ENCODE results near the gene FUNDC1.

- no peak for TF ChIP-seq CTCF (IDR thresholded peaks at IDR 0.05 in 8 of 11, conservative IDR thresholded peaks at IDR 0.05 in 3 of 11)
- no peak for TF ChIP-seq POLR2A (IDR thresholded peaks at IDR 0.05)
- no peak for TF ChIP-seq POLR2AphosphoS5 (IDR thresholded peaks at IDR 0.05)
Measured at GRCh38 chrX:44570522-44570921, 27.9 kb upstream of the FUNDC1 start.
